GM21619 (cell line): ENCODE measurements around the gene GNG10.
"Not testable (repeated sequence)": the region's sequence is repeated elsewhere in the genome, so short reads cannot be mapped to it uniquely, and the experiment has no call there.

Experiments used
- ATAC-seq: cut with Tn5 transposase; IDR thresholded peaks from one replicate; pipeline ENCODE4 v1.9.1; 2021; ENCODE audit not compliant: unreplicated experiment

The GNG10 gene

GRCh38 chr9:111649016-111649415 lies 12.4 kb upstream of the GNG10 start:
- no peak for ATAC-seq

DNA sequence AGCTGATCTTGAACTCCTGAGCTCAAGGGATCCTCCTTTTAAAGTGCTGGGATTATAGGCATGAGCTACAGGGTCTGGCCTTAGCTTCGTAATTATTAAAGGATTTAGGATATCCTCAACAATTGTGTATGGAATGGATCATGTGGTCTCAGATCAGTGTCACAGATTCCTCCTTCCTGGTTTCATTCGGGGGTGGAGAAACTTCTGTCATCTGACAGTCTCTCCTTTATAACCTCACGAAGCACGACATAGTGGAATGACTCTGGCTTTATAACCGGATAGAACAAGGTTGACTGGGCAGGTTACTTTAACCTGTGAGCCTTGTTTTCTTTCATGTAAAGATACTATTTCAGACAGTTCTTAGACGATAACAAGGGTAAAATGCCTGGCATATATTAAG lies 4.4 kb upstream of the GNG10 start:
- no peak for ATAC-seq

GRCh38 chr9:111658943-111659342 lies 2.5 kb upstream of the GNG10 start:
- ATAC-seq = no peak

- no peak for ATAC-seq
These were observed 1.7 kb upstream of the GNG10 start for GRCh38 chr9:111659691-111660090.

DNA sequence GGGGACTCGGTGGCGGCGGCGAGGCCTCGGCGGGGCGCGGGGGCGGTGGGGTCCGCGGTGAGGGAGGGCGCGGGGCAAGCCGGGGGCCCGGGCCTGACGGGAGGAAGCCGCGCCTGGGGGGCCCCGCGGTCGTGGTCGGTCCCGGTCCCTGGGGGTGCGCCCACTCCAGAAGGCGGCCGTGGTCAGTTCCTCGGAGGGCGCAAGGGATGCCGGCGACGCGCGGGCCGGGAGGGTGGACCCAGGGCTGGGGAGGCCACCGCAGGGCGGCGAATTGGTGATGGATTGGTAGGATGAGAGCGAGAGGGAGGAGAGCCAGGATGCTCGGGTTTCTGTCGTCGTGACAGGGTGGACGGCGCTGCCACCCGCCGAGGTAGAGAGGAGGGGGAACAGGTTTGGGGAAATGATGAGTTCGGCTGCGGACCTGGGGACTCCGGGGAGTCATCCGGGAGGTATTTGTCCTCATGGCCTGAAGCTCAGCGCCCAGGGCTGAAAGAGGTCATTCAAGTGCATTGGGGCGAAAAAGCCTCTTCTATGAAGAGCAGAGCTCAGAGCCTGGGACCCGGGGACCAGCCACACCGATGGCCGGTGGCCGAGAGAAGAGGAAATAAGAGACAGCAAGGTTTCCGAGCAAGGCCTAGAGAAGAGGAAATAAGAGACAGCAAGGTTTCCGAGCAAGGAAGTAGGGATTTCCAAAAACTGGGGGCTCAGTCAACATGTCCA lies 557 bp downstream of the GNG10 start:
- ATAC-seq = peak; percentile 34

DNA sequence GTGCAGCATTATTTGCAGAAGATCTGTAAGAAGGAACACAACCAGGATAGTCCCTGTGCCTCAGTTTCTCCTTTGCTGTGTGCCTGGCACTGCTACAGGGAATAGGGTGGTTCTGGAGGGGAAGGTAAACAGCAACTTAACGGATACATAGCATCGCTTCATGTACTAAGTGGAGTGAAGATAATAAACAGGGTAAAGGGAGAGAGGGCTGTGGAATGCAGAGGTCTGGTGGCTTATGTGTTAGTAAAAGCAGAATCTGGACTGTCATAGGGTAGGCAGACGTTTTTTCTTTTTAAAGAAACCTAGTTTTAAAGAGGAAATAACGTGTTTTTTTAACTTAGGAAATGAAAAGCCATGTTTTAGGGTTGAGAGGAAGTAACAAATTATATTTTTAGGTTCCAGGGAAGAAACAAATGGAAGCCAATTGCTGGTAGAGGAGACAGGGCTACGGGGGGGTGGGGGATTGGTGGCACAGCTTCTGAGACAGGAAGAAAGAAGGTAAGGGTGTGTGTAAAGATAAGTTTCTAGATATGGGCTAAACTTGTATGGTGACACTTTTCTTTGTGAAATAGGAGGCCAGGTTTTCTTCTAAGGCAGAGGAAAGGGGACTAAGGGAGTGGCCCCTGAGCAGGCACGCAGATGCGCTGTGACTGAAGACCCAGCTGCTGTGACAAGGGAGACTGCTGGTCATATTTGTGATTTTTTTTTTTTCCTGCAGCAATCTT lies 1.3 kb downstream of the GNG10 start:
- ATAC-seq = peak; percentile 2

DNA sequence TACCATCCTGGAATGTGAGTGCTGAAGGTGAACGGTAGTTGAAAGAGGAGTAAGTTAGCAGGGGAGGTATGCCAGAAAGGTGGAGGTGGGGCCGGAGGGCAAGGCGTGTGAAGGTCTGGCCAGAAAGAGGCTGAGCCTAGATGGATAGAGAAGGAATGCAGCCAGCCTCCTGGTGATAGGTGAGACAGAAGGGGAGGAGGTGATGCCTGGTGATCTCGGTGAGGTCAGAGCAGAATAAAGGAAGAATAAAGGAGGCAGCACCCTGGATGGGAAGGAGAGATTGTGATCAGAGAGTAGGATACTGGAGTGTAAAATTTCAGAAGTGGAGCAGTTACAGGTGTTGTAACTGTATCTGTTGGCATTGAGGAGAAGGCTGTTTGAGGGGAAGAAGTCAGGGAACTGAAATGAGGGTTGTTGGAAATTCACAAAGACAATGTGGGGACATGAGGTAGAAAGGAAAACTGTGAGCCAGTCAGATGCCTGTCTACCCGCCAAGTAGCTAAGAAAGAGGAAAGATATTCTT lies 2.0 kb downstream of the GNG10 start:
- ATAC-seq = no peak

- no peak for ATAC-seq
These were observed 6.7 kb downstream of the GNG10 start for GRCh38 chr9:111668026-111668573.

GRCh38 chr9:111668601-111669000 lies 7.2 kb downstream of the GNG10 start:
- ATAC-seq = not testable (repeated sequence)

GRCh38 chr9:111674319-111674718 lies 12.9 kb downstream of the GNG10 start:
- ATAC-seq = no peak

DNA sequence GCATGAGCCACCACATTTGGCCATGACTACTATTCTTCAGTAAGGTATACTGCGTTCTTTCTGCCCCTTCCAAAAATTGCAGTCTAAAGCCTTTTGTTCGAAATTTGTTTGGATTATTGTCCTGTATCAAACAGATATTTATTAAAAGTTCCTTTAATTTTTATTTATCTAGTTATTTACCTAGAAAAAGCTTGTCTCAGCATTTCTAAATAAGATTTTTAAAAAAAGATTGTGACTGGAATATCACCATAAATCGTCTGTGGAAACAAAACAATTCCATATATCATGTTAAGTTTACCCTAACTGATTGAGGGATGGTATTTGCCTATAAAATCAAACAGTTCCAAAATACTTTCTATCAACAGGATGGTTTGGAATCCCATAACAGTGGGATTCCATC lies 14.7 kb downstream of the GNG10 start:
- no peak for ATAC-seq

GRCh38 chr9:111678293-111678692 lies 16.9 kb downstream of the GNG10 start:
- ATAC-seq = no peak

DNA sequence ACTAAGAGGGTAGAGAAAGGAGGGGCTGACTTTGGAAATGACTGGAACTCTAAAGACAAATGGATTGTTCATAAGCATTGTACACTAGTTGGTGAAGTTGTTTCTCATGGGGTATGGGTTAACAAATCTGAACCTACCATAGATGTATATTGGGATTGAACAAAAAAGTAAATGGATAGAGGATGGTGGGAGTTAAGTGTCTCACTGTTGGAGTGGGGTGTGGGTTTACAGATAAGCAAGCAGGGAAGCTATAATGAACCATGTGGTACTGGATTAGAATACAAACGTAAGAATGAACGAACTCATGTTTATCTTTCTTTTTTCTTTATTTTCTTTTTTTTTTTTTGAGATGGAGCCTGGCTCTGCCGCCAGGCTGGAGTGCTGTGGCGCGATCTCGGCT lies 17.8 kb downstream of the GNG10 start:
- ATAC-seq = no peak

GRCh38 chr9:111683392-111683791 lies 22.0 kb downstream of the GNG10 start:
- ATAC-seq = no peak

- ATAC-seq = no peak
These were observed 30.4 kb downstream of the GNG10 start for GRCh38 chr9:111691672-111692329.

GRCh38 chr9:111696796-111697195 lies 35.4 kb downstream of the GNG10 start:
- ATAC-seq = no peak

DNA sequence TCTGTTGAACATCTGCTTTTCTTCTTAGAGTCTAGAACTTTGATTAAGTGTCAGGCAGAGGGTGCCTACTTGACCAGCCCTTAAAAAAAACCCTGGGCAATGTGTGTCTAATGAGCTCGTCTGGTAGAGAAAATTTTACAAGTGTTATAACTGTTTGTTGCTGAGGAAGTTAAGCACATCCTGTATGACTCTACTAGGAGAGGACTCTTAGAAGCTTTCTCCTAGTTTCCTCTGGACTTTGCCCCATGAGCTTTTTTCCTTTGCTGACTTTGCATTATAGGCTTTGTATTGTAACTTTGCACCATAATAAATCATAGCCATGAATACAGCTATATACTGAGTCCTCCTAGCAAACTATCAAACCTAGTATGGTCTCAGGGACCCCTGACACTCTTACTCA lies 39.4 kb downstream of the GNG10 start:
- no peak for ATAC-seq

GRCh38 chr9:111704503-111704902 lies 43.1 kb downstream of the GNG10 start:
- no peak for ATAC-seq

GRCh38 chr9:111711548-111711947 lies 50.1 kb downstream of the GNG10 start:
- ATAC-seq = no peak

- ATAC-seq = no peak
These were observed 51.0 kb downstream of the GNG10 start for GRCh38 chr9:111712369-111712768.

GRCh38 chr9:111715471-111715870 lies 54.1 kb downstream of the GNG10 start:
- no peak for ATAC-seq

- ATAC-seq = no peak
These were observed 58.1 kb downstream of the GNG10 start for GRCh38 chr9:111719541-111719940.
